ENCODE measurements around the gene VWA3B.
"Not testable (repeated sequence)": the region's sequence is repeated elsewhere in the genome, so short reads cannot be mapped to it uniquely, and the experiment has no call there.

DNA sequence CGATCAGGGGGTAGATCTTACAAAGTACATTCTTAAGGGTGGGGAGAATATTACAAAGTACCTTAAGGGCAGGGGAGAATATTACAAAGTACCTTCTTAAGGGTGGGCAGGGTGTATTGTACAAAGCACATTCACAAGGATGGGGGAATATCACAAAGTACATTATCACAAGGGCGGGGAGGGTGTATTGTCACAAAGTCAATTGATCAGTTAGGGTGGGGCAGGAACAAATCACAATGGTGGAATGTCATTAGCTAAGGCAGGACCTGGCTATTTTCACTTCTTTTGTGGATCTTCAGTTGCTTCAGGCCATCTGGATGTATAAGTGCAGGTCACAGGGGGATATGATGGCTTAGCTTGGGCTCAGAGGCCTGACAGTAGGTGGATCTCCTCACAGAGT lies 42.2 kb upstream of the VWA3B start:
- TF ChIP-seq, protein P1, sequence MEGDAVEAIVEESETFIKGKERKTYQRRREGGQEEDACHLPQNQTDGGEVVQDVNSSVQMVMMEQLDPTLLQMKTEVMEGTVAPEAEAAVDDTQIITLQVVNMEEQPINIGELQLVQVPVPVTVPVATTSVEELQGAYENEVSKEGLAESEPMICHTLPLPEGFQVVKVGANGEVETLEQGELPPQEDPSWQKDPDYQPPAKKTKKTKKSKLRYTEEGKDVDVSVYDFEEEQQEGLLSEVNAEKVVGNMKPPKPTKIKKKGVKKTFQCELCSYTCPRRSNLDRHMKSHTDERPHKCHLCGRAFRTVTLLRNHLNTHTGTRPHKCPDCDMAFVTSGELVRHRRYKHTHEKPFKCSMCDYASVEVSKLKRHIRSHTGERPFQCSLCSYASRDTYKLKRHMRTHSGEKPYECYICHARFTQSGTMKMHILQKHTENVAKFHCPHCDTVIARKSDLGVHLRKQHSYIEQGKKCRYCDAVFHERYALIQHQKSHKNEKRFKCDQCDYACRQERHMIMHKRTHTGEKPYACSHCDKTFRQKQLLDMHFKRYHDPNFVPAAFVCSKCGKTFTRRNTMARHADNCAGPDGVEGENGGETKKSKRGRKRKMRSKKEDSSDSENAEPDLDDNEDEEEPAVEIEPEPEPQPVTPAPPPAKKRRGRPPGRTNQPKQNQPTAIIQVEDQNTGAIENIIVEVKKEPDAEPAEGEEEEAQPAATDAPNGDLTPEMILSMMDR (IDR thresholded peaks at IDR 0.05), result not testable (repeated sequence)
- not testable (repeated sequence) for TF ChIP-seq POLR2A, EP300 (IDR thresholded peaks at IDR 0.05)

Data from tibial nerve (tissue), 4 donors.